Motor neuron (in vitro differentiated cells): Measurements from ENCODE around the gene UNKL. TPM values are rescaled to one million over a fixed set of nuclear protein-coding genes. Genes with fewer than 3 reads are reported as not detected.

Experiments
- ATAC-seq, 8 experiments: fragments of 200-7000 bp; cut with Tn5 transposase; replicated peaks in 6 of 8; 2 replicates each; pipeline ENCODE4 v1.8.0; 2021; ENCODE audit warnings: mild to moderate bottlenecking in 8 of 8, moderate library complexity in 8 of 8
- H3K27ac ChIP-seq, 2 donors: fragments of 250-450 bp; sonication (Bioruptor Pico); 2 replicates each; pipeline ENCODE4 v1.9.0; 2021; ENCODE audit warnings: antibody characterized with exemption in 2 of 2, mild to moderate bottlenecking in 2 of 2, moderate library complexity in 1 of 2
- H3K4me1 ChIP-seq, 2 donors: fragments of 250-450 bp; sonication (Bioruptor Pico); replicated peaks in 1 of 2; 2 replicates each; pipeline ENCODE4 v1.6.1; 2021; ENCODE audit warnings: antibody characterized with exemption in 2 of 2, mild to moderate bottlenecking in 2 of 2, moderate library complexity in 1 of 2
- H3K4me3 ChIP-seq, 5 donors: fragments of 250-450 bp; sonication (Bioruptor Pico); 2 replicates each; pipeline ENCODE4 v1.9.0; 2021; ENCODE audit warnings: antibody characterized with exemption in 5 of 5, mild to moderate bottlenecking in 5 of 5, moderate library complexity in 4 of 5
- whole genome bisulfite sequencing, 10 experiments: fragments of 450-650 bp; shearing (Covaris generic); methylation state at CpG; one replicate each; pipeline ENCODE4 v1.0.0; 2022; 5-methylcytosine and 5-hydroxymethylcytosine counted together
- in situ Hi-C, 9 experiments: fragments of 400-800 bp; cut with MboI; loops; one replicate each; pipeline ENCODE4 v1.15.0; 2021; ENCODE audit warnings: low sequenced_read_pairs in 9 of 9, low pct_unique_long_range_greater_than_20kb in 2 of 9; ENCODE audit not compliant: unreplicated experiment in 9 of 9
- total RNA-seq, 8 experiments: library from RNA; unstranded; fragments of 300-600 nt; gene quantifications; 2 replicates each; pipeline versions ENCODE4 v1.2.3 to v1.2.4, GENCODE V29; 2022

UNKL gene
- total RNA-seq, 8 experiments from 2014 or later: 4.0 to 34.7 (median 8.5) TPM

DNA sequence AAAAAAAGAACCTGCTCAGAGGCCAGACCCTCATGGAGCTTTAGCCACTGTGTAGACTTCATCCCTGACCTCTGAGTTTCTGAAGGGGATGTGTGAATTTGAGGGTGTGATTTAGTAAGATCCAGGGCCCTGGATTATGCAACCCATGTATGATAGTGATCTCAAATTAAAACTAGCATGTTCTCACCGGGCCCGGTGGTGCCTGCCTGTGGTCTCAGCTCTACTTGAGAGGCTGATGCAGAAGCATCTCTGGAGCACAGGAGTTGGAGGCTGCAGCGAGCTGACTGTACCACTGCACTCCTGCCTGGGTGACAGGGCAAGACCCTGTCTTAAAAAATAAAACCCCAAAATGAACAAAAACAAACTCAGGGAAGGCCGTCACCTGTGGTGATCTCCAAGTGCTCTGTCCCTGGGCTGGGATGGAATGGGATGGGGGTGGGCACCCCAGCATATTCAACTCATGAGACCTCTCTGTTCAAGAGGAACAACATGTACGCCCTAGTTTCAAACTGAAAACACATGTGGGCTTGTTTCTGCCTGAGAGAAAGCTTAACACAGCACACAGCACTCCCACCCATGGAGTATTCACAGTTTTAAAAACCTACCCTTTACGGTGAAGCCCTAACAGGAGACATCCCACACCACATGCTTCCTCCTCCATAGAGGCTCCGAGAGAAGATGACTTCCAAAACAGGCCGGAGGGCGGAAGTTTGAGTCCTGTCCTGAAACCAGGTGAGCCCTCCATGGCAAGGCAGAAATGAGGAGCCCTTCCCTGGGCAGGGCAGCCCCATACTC lies 32.7 kb downstream of the UNKL start:
- Histone ChIP-seq H3K4me1 (peaks cover 9 to 11% of the 10 kb centered on the region in 2 donors), H3K27ac (no peak overlapping the region), H3K4me3 (no peak overlapping the region)
- 73 to 100% (median 89%) methylated on average over 1 to 5 of the region's 9 CpGs; no CpG with 5 or more reads in 2 of the 10 experiments for WGBS, 10 experiments
- in situ Hi-C loops: no loop called here
- ATAC-seq: no peak

DNA sequence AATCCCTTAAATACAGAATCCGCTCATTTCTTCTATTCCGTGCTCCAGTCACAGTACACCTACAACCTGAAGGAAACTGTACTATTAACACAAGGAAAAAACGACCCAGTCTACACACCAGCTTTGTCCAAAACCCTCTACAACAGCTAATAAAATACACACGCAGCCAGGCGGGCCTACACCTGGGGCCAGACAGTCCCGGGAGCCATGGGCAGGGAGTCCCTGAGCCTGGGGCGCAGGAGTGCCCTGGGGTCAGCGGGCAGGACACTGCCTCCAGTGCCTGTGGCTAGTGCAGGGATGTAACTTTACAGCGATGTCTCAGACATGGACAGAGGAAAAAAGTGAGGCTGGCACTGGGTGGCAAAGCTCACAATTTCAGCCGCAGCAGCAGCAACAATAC lies 34.3 kb downstream of the UNKL start:
- 0 to 100% (median 69%) methylated on average over 1 to 5 of the region's 10 CpGs; no CpG with 5 or more reads in 5 of the 10 experiments for WGBS, 10 experiments
- Histone ChIP-seq H3K27ac (no peak overlapping the region), H3K4me3 (peak overlapping the region in 2 of 5 donors; percentile 37 to 40), H3K4me1 (peaks cover 9 to 11% of the 10 kb centered on the region in 2 donors)
- no peak for ATAC-seq
- in situ Hi-C loops: no loop called here

DNA sequence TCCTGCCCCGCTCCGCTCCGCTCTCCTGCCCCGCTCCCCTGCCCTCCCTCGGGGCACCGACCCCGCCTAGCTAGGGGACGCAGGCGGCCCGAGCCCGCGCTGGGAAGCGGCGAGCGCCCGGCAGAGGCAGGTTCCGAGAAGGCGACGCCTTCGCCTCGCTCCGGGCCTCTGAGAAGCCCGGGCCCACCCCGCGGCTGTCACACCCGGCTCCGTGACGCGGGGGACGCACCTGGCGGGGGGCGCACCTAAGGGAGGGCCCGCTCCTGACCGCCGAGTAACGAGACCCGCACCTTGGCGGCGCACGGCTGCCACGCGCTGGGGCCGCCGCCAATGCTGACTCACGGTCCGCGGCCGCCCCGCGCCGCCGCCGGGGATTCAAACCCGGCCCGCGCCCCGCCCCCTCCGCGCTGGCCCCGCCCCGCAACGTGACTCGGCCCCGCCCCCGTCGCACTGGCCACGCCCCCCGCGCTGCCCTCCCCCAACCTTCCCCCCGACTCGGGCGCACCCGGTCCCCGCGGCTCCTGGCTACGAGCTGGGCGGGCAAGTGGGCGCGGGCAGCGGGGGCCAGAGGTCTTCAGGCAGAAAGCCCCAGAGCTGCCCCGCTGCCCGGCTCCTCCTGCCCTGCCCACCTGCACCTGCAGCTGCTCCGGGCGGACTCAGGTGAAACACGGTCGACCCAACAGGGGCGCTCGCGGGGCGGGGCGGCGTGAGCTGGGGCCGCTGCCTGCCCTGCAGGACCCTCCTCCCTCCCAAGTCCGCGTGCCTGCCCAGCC lies 35.0 kb downstream of the UNKL start:
- in situ Hi-C loops: no loop called here
- Histone ChIP-seq H3K4me1 (peaks cover 9 to 11% of the 10 kb centered on the region in 2 donors), H3K27ac (no peak overlapping the region), H3K4me3 (peak overlapping the region; percentile 31 to 43 (median 39))
- peak; percentile 64 to 87 (median 80) for ATAC-seq
- 3 to 11% methylated on average over 7 to 11 of the region's 95 CpGs; no CpG with 5 or more reads in 8 of the 10 experiments for WGBS, 10 experiments

DNA sequence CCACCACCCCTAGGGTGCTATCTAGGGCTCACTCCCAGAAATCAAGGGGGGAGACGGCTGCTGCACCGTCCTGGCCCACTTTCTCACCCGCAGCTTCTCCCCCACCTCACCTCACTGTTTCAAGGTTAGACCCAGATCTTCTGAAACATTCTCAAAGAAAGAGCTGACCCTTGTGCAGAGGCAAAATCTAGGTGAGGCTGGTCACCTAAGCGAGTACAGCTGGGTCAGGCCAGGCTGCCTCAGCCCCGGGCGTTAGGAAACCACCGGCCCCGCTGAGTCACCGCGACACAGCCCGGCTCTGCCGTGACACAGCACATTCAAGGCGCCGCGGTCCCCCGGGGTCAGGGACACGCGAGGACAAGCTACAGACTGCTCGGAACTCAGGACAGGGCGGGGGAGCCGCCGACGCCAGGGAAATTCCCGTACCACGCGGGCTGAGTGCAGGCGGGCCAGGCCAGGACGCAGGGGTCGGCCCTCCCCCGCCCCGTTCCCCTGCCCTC lies 35.6 kb downstream of the UNKL start:
- Histone ChIP-seq H3K27ac (no peak overlapping the region), H3K4me3 (peak overlapping the region; percentile 31 to 43 (median 39)), H3K4me1 (peaks cover 9 to 11% of the 10 kb centered on the region in 2 donors)
- WGBS, 10 experiments: 0 to 10% (median 6%) methylated on average over 1 to 6 of the region's 31 CpGs; no CpG with 5 or more reads in 7 of the 10 experiments
- in situ Hi-C loops: no loop called here
- ATAC-seq: peak; percentile 65 to 84 (median 77)

DNA sequence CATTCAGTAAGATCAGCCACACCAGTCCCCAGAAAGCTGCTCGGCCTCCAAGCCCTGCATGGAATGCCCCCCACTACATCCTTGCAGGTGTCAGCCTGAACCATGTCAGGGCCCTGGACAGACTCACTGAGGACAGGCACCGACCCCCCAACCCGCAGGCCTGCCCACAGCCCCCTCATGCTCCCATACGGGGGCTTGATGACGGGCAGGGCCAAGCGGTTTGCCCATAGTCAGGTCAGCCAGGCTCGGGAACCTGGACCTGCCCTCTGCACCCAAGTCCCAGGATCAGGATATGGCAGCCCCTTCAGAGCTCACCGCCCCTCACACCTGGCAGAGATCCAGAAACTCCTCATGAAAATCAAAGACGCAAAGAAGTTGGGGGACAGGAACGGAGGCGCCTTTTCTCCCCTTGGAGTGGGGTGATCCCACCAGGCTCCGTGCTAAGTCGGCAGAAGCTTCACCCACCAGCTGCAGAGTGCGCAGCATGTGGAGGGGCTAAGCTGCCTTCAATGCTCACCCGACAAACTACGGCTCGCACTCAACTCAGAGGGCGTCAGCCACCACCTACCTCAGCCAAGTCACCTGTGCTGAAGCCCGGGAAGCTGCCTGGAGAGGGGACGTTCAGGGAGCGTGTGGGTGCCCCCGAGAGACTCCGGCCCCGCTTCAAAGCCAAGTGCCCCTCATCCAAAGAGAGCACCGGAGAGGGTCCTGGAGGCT lies 36.3 kb downstream of the UNKL start:
- Histone ChIP-seq H3K4me1 (peaks cover 9 to 11% of the 10 kb centered on the region in 2 donors), H3K4me3 (peak overlapping the region in 1 of 5 donors; percentile 37), H3K27ac (no peak overlapping the region)
- WGBS, 10 experiments: 20 to 100% (median 66%) methylated on average over 1 to 5 of the region's 25 CpGs; no CpG with 5 or more reads in 5 of the 10 experiments
- in situ Hi-C loops: no loop called here
- no peak for ATAC-seq

DNA sequence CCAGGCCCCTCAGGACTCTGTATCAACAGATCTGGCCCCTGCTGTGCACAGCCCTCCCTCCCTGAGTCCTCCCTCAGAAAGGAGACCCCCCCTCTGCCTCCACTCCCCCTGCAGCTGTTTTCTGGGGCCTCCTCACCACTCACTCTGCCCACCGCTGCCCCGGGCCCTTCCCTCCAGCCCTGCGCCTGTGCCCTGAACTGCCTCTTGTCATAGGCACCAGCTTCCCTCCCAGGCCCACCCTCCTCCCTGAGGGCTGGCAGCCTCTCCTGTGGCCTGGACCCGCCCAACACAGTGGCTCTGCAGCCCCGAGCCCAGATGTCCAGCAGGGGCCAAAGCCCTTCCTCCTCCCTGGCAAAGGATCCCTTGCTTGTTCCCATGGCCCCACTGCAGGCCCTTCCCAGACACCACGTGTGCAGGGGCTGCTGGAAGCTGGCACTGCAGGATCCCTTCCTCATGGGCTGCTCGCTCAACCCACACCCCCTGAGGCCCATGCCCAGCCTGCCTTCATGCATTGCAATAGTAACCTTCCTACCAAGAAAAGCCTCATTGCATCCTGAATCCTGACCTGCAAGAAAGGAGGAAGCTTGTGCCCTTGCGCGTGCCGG lies 37.0 kb downstream of the UNKL start:
- 60 to 100% methylated on average over 1 to 3 of the region's 10 CpGs; no CpG with 5 or more reads in 8 of the 10 experiments for WGBS, 10 experiments
- in situ Hi-C loops: no loop called here
- no peak overlapping the region for H3K4me3 ChIP-seq
- H3K27ac ChIP-seq: no peak overlapping the region
- no peak for ATAC-seq
- H3K4me1 ChIP-seq: peaks cover 9 to 11% of the 10 kb centered on the region in 2 donors

DNA sequence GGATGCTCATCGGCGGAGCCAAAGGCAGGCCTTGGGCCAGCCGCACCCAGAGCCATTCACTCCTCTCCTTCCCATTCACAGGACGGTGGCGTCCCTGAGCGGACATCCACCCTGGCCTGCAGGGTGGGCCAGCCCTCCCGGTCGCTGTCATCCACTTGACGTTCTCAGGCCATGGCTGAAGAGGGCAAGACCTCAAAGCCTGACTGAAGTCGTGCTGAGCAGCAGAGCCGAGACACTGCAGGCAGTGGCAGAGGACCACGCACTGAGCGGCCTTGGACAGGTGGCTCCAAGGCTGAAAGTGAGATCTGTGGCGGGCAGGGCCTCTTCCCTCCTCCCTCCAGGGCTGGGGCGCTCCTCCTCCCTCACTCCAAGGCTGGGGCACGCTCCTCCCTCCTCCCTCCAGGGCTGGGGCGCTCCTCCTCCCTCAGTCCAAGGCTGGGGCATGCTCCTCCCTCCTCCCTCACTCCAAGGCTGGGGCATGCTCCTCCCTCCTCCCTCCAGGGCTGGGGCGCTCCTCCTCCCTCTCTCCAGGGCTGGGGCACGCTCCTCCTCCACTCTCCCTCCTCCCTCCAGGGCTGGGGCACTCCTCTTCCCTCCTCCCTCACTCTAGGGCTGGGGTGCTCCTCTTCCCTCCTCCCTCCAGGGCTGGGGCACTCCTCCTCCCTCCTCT lies 38.6 kb downstream of the UNKL start:
- H3K27ac ChIP-seq: no peak overlapping the region
- WGBS, 10 experiments: 40 to 100% (median 90%) methylated on average over 1 to 2 of the region's 19 CpGs; no CpG with 5 or more reads in 6 of the 10 experiments
- ATAC-seq: no peak
- in situ Hi-C loops: no loop called here
- peaks cover 9 to 11% of the 10 kb centered on the region in 2 donors for H3K4me1 ChIP-seq
- H3K4me3 ChIP-seq: no peak overlapping the region

DNA sequence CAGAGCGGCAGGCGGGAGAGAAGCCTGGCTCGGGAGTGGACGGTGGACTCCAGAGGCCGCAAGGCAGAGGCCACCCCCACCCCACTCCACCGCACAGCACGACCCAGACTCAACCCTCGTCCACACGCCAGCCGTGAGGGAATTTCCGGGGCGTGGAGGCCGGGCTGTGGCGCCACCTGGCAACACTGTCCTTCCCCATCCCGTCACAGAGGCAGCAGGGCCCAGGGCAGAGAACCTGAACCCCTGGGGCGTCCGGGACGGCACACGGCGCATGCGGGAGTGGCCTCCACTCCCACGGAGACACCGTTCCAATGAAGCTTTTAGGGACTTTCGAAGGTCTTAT lies 39.2 kb downstream of the UNKL start:
- 92 to 100% methylated on average over 1 to 7 of the region's 24 CpGs; no CpG with 5 or more reads in 8 of the 10 experiments for WGBS, 10 experiments
- in situ Hi-C loops: no loop called here

DNA sequence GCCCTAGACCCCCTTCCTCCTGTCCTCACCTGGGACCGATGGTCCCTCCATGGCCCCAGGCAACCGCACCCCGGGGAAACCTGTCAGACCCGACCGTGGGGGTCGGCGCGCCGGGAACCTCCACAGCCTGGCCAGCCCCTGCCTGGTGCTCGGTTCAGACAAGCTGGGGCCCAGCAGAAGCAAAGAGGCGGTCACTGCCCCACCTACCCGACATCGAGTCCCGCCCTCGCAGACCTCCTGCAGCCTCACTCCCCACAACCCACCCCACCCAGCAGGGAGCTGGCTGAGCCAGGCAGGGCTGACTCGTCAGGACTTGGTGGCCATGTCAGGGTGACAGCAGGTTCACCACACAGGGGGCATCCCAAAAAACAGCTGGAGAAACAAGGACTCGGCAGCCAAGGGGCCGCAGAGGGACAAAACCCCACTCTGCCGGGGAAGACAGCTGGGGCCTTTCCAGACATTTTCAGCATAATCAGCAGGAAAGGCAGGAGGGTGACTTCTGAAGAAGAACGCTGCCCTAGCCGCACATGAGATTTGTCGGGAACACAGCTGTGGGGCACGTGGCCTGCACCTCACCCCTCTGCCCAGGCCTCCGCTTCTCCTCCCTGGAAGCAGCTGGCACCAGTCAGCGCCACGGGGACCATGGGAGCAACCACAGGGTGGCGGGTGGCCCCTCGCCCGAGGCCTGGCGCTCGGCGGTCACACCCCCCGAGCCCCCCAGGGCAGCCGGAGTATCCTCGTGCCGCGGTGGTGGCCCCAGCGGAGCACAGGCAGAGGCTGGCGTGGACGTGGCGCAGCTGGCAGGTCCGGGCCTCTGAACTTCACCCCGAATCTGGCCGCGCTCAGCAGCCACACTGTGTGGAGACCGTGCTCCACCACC lies 39.8 kb downstream of the UNKL start:
- H3K4me3 ChIP-seq: no peak overlapping the region
- in situ Hi-C loops: no loop called here
- peaks cover 9 to 11% of the 10 kb centered on the region in 2 donors for H3K4me1 ChIP-seq
- WGBS, 10 experiments: 95% methylated on average over 9 of the region's 46 CpGs; no CpG with 5 or more reads in 9 of the 10 experiments
- ATAC-seq: no peak
- H3K27ac ChIP-seq: no peak overlapping the region

More for the DNA sequence above, 39.2 kb downstream of the UNKL start:
- Histone ChIP-seq H3K4me3 (no peak overlapping the region), H3K4me1 (peaks cover 9 to 11% of the 10 kb centered on the region in 2 donors), H3K27ac (no peak overlapping the region)
- ATAC-seq: no peak

DNA sequence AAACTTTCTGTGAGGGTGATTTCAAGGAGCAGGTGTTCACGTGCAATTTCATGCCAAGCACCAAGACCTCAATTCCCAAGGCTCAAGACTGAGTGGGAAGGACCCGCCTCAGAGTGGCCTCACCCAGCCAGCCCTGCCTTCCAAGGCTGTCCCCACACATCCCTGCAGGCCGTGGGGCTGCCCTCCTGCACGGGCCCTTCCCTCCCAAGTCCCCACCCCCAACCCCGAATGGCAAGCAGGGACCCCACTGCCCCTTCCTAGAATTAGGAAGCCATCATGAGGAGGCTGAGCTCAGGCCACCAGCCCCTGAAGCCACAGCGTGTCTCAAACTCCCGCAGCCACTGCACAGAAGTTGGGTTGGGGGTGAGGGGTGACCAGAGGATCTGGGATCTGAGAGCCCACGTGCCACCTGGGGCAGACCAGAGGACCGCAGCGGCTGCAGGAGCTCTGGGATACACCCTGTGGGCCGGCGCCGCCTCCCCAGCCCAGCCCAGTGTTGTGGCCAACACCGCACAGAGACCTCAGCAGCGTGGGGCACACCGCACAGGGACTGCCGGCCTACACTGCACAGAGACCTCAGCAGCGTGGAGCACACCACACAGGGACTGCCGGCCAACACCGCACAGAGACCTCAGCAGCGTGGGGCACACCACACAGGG lies 42.1 kb downstream of the UNKL start:
- Histone ChIP-seq H3K4me1 (no peaks in the 10 kb centered on the region), H3K27ac (no peak overlapping the region), H3K4me3 (no peak overlapping the region)
- 83% methylated on average over 1 of the region's 21 CpGs; no CpG with 5 or more reads in 8 of the 10 experiments for WGBS, 10 experiments
- no peak for ATAC-seq
- in situ Hi-C loops: no loop called here
